ENCODE data around the gene CACNA1D. TPM values are rescaled to one million over a fixed set of nuclear protein-coding genes. Genes with fewer than 3 reads are reported as not detected.

The CACNA1D gene
- total RNA-seq, 1 experiment from 2014 or later: 1.1 TPM

DNA sequence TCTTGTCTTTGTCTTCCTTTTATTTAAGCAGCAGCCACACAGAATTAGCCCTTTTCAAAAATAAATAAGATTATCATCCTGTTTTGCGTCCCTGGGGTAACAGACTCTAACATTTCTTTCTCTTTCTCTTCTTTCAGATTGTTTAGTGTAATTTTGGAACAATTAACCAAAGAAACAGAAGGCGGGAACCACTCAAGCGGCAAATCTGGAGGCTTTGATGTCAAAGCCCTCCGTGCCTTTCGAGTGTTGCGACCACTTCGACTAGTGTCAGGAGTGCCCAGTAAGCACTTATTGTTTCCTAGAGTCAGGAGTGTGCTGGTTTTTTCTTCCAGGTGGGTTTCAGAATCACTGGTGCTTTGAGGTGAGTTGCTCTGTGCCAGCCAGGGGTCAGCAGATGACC is 165.6 kb downstream of the CACNA1D start:
- ATAC-seq (no peak), DNase-seq (ENCODE audit: low read depth, low spot score) (no peak)
- ChIA-PET POLR2A (no interaction called here), RAD21 (ENCODE audit: low non-redundant PET in 1 of 2, low total read pairs in 2 of 2, uncharacterized antibody in 2 of 2, unreplicated experiment in 2 of 2) (no interaction called here), CTCF (no interaction called here)
- H3K4me1 ChIP-seq (ENCODE audit: control insufficient read depth in 1 of 2, insufficient read depth in 2 of 2, low read length in 2 of 2): no peaks in the 10 kb centered on the region
- no peaks in the 10 kb centered on the region for H4K20me1 ChIP-seq (ENCODE audit: insufficient read depth)
- H3K27ac ChIP-seq (ENCODE audit: low read depth, low read length): no peak overlapping the region
- BruUV-seq (replicated peaks): no TSS peak
- H3K4me2 ChIP-seq (ENCODE audit: low read length): no peak overlapping the region
- no peaks in the 10 kb centered on the region for H3K9me2 ChIP-seq (ENCODE audit: insufficient read depth)
- H3K9ac ChIP-seq (ENCODE audit: low read length): no peak overlapping the region
- no peaks in the 10 kb centered on the region for H3K36me3 ChIP-seq (ENCODE audit: control insufficient read depth in 1 of 2, insufficient read depth in 2 of 2, low read length in 2 of 2)
- H3K9me3 ChIP-seq (ENCODE audit: control insufficient read depth in 1 of 2, insufficient read depth in 1 of 2, low read depth in 1 of 2, low read length in 2 of 2): no peaks in the 10 kb centered on the region
- no peak overlapping the region for H2AFZ ChIP-seq (ENCODE audit: low read depth, low read length, poor library complexity, severe bottlenecking)
- TF ChIP-seq CBX3 (IDR thresholded peaks at IDR 0.05; ENCODE audit: low read depth) (no peak), POLR2A (IDR thresholded peaks at IDR 0.05; ENCODE audit: borderline replicate concordance, extremely low read depth, insufficient read depth, insufficient read length) (no peak), YY1 (IDR thresholded peaks at IDR 0.05; ENCODE audit: extremely low read depth, insufficient replicate concordance, low read depth, low read length) (no peak), POLR2AphosphoS5 (IDR thresholded peaks at IDR 0.05; ENCODE audit: low read depth, low read length) (no peak), SP1 (IDR thresholded peaks at IDR 0.05; ENCODE audit: low read depth) (no peak), ZNF274 (IDR thresholded peaks at IDR 0.05; ENCODE audit: low read depth, low read length) (no peak), RAD21 (IDR thresholded peaks at IDR 0.05; ENCODE audit: low read depth) (no peak), JUND (IDR thresholded peaks at IDR 0.05) (no peak), CTCF (IDR thresholded peaks at IDR 0.05 in 2 of 3, conservative IDR thresholded peaks at IDR 0.05 in 1 of 3; ENCODE audit: borderline replicate concordance in 1 of 3, insufficient read depth in 1 of 3, low read depth in 2 of 3, low read length in 2 of 3) (no peak), EZH2phosphoT487 (IDR thresholded peaks at IDR 0.05; ENCODE audit: borderline replicate concordance) (no peak), SRF (IDR thresholded peaks at IDR 0.05; ENCODE audit: low read depth) (no peak), TCF7L2 (IDR thresholded peaks at IDR 0.05; ENCODE audit: borderline replicate concordance, extremely low read depth, insufficient read depth, insufficient read length) (no peak), ATF3 (IDR thresholded peaks at IDR 0.05) (no peak), CEBPB (IDR thresholded peaks at IDR 0.05; ENCODE audit: low read depth) (no peak)
- TF ChIP-seq, protein P1, sequence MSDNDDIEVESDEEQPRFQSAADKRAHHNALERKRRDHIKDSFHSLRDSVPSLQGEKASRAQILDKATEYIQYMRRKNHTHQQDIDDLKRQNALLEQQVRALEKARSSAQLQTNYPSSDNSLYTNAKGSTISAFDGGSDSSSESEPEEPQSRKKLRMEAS (IDR thresholded peaks at IDR 0.05): no peak
- TF ChIP-seq, protein P2, sequence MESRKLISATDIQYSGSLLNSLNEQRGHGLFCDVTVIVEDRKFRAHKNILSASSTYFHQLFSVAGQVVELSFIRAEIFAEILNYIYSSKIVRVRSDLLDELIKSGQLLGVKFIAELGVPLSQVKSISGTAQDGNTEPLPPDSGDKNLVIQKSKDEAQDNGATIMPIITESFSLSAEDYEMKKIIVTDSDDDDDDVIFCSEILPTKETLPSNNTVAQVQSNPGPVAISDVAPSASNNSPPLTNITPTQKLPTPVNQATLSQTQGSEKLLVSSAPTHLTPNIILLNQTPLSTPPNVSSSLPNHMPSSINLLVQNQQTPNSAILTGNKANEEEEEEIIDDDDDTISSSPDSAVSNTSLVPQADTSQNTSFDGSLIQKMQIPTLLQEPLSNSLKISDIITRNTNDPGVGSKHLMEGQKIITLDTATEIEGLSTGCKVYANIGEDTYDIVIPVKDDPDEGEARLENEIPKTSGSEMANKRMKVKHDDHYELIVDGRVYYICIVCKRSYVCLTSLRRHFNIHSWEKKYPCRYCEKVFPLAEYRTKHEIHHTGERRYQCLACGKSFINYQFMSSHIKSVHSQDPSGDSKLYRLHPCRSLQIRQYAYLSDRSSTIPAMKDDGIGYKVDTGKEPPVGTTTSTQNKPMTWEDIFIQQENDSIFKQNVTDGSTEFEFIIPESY (IDR thresholded peaks at IDR 0.05; ENCODE audit: extremely low read depth, insufficient replicate concordance, low read length): no peak
- no peaks in the 10 kb centered on the region for H3K79me2 ChIP-seq (ENCODE audit: insufficient read depth, low read length)
- H3K4me3 ChIP-seq (replicated peaks in 1 of 2; ENCODE audit: low read depth in 1 of 2, low read length in 2 of 2): no peak overlapping the region
- intact Hi-C loops (cut with micrococcal nuclease): no loop called here
- no peaks in the 10 kb centered on the region for H3K27me3 ChIP-seq (ENCODE audit: insufficient read depth, low read length)

Measured in HCT116 (cell line).